ENCODE measurements around the gene OIT3. TPM values are rescaled to one million over a fixed set of nuclear protein-coding genes. Genes with fewer than 3 reads are reported as not detected.

The OIT3 gene
- total RNA-seq, 1 experiment from 2014 or later, result not detected

- CTCF ChIA-PET, result no interaction called here
- H3K27ac ChIP-seq (ENCODE audit: low read length), result no peak overlapping the region
- in situ Hi-C loops (cut with HindIII; ENCODE audit: low pct_unique_long_range_greater_than_20kb, low sequenced_read_pairs), result no loop called here
- no peak for ATAC-seq
- no peaks in the 10 kb centered on the region for H3K4me1 ChIP-seq (ENCODE audit: control insufficient read depth, insufficient read depth, low read length)
- no peak overlapping the region for H3K4me3 ChIP-seq (ENCODE audit: low read depth in 2 of 2, low read length in 2 of 2)
- POLR2A ChIA-PET, result no interaction called here
- intact Hi-C loops (cut with micrococcal nuclease; ENCODE audit: unreplicated experiment), result no loop called here
- no peaks in the 10 kb centered on the region for H3K9me3 ChIP-seq (ENCODE audit: control insufficient read depth, insufficient read depth, low read depth, low read length)
- H3K27me3 ChIP-seq (ENCODE audit: control insufficient read depth, insufficient read depth, low read length), result no peaks in the 10 kb centered on the region
- BruUV-seq (replicated peaks), result no TSS peak
- no peak for DNase-seq (ENCODE audit: low read depth, low spot score)
- TF ChIP-seq REST (IDR thresholded peaks at IDR 0.05; ENCODE audit: insufficient read depth in 1 of 2, low read depth in 2 of 2, low read length in 1 of 2) (no peak), TCF7L2 (IDR thresholded peaks at IDR 0.05; ENCODE audit: low read depth, low read length) (no peak), POLR2AphosphoS5 (IDR thresholded peaks at IDR 0.05; ENCODE audit: low read depth, low read length) (no peak), SIN3A (IDR thresholded peaks at IDR 0.05; ENCODE audit: borderline replicate concordance, insufficient read depth, low read depth, low read length) (no peak), CTCF (IDR thresholded peaks at IDR 0.05) (no peak)
- no peaks in the 10 kb centered on the region for H3K36me3 ChIP-seq (ENCODE audit: control insufficient read depth, insufficient read depth, low read length)
Observed at GRCh38 chr10:72904806-72905205, 11.3 kb downstream of the OIT3 start.

GRCh38 chr10:72906446-72906845 is 12.9 kb downstream of the OIT3 start:
- Histone ChIP-seq H3K27ac (ENCODE audit: low read length) (no peak overlapping the region), H3K36me3 (ENCODE audit: control insufficient read depth, insufficient read depth, low read length) (no peaks in the 10 kb centered on the region), H3K4me3 (ENCODE audit: low read depth in 2 of 2, low read length in 2 of 2) (no peak overlapping the region), H3K4me1 (ENCODE audit: control insufficient read depth, insufficient read depth, low read length) (no peaks in the 10 kb centered on the region), H3K27me3 (ENCODE audit: control insufficient read depth, insufficient read depth, low read length) (no peaks in the 10 kb centered on the region), H3K9me3 (ENCODE audit: control insufficient read depth, insufficient read depth, low read depth, low read length) (no peaks in the 10 kb centered on the region)
- ATAC-seq, result no peak
- CTCF ChIA-PET, result no interaction called here
- TF ChIP-seq REST (IDR thresholded peaks at IDR 0.05; ENCODE audit: insufficient read depth in 1 of 2, low read depth in 2 of 2, low read length in 1 of 2) (no peak), CTCF (IDR thresholded peaks at IDR 0.05) (no peak), SIN3A (IDR thresholded peaks at IDR 0.05; ENCODE audit: borderline replicate concordance, insufficient read depth, low read depth, low read length) (no peak), POLR2AphosphoS5 (IDR thresholded peaks at IDR 0.05; ENCODE audit: low read depth, low read length) (no peak), TCF7L2 (IDR thresholded peaks at IDR 0.05; ENCODE audit: low read depth, low read length) (no peak)
- in situ Hi-C loops (cut with HindIII; ENCODE audit: low pct_unique_long_range_greater_than_20kb, low sequenced_read_pairs), result no loop called here
- BruUV-seq (replicated peaks), result no TSS peak
- POLR2A ChIA-PET, result no interaction called here
- DNase-seq (ENCODE audit: low read depth, low spot score), result no peak
- intact Hi-C loops (cut with micrococcal nuclease; ENCODE audit: unreplicated experiment), result no loop called here
